ENCODE data around the gene TMA7.

- TF ChIP-seq POLR2AphosphoS5 (IDR thresholded peaks at IDR 0.05) (peak; percentile 94 to 96), CTCF (IDR thresholded peaks at IDR 0.05) (peak; percentile 66 to 95 (median 82)), EP300 (IDR thresholded peaks at IDR 0.05) (no peak), POLR2A (IDR thresholded peaks at IDR 0.05) (peak in 3 of 4 donors; percentile 88 to 94 (median 91))
Observed at GRCh38 chr3:48465531-48466378, 25.7 kb downstream of the TMA7 start.
